SIG-M5 treated with dmso at 0.1 percent for 504 hours (cell line): ENCODE results near the gene SULF2.
A peak's percentile ranks its signal among the peaks of the same experiment; 100 is the strongest.

Source experiments
- DNase-seq: peaks from one replicate; lab custom pipeline; 2025; ENCODE audit not compliant: unreplicated experiment; lab: John Stamatoyannopoulos, UW

The SULF2 gene

GRCh38 chr20:47687095-47687987, 97.9 kb downstream of the SULF2 start:
- DNase-seq, result no peak

GRCh38 chr20:47686545-47686944, 98.7 kb downstream of the SULF2 start:
- no peak for DNase-seq

GRCh38 chr20:47684306-47685080, 100.8 kb downstream of the SULF2 start:
- DNase-seq, result no peak

GRCh38 chr20:47682916-47683315, 102.4 kb downstream of the SULF2 start:
- no peak for DNase-seq

GRCh38 chr20:47682028-47682783, 103.1 kb downstream of the SULF2 start:
- DNase-seq, result no peak

GRCh38 chr20:47680804-47681529, 104.3 kb downstream of the SULF2 start:
- no peak for DNase-seq

- DNase-seq, result no peak
Observed at GRCh38 chr20:47679462-47679861, 105.8 kb downstream of the SULF2 start.

GRCh38 chr20:47678536-47678935, 106.7 kb downstream of the SULF2 start:
- no peak for DNase-seq

- peak; percentile 97 for DNase-seq
Observed at GRCh38 chr20:47677635-47678453, 107.4 kb downstream of the SULF2 start.

- no peak for DNase-seq
Observed at GRCh38 chr20:47676912-47677634, 108.2 kb downstream of the SULF2 start.

- no peak for DNase-seq
Observed at GRCh38 chr20:47676219-47676721, 109.0 kb downstream of the SULF2 start.

- no peak for DNase-seq
Observed at GRCh38 chr20:47675190-47676142, 109.8 kb downstream of the SULF2 start.

- DNase-seq, result no peak
Observed at GRCh38 chr20:47674686-47675085, 110.6 kb downstream of the SULF2 start.

GRCh38 chr20:47674145-47674544, 111.1 kb downstream of the SULF2 start:
- DNase-seq, result no peak

- DNase-seq, result no peak
Observed at GRCh38 chr20:47673671-47673955, 111.7 kb downstream of the SULF2 start.

GRCh38 chr20:47672886-47673670, 112.2 kb downstream of the SULF2 start:
- DNase-seq, result no peak

- no peak for DNase-seq
Observed at GRCh38 chr20:47672166-47672565, 113.1 kb downstream of the SULF2 start.
